Retinal pigment epithelial cell (primary cell): ENCODE measurements around the gene KRT82.

Experiments
- DNase-seq: peaks from one replicate; pipeline ENCODE4 v3.0.0-alpha.2; 2010; ENCODE audit warnings: low read depth
- H3K4me3 ChIP-seq: 2 replicates; pipeline ENCODE4 v1.5.1; 2011; ENCODE audit warnings: mild to moderate bottlenecking, low read length, control low read depth, moderate library complexity
- CTCF ChIP-seq: conservative IDR thresholded peaks from 2 replicates; pipeline ENCODE4 v1.5.1; 2011; ENCODE audit warnings: low read depth, low read length, control low read depth, inconsistent platforms

KRT82 gene

GRCh38 chr12:52354200-52354599, 51.9 kb downstream of the KRT82 start:
- no peak overlapping the region for H3K4me3 ChIP-seq
- TF ChIP-seq CTCF: no peak
- DNase-seq: no peak

- TF ChIP-seq CTCF: no peak
- no peak for DNase-seq
- H3K4me3 ChIP-seq: no peak overlapping the region
Measured at GRCh38 chr12:52353766-52354165, 52.4 kb downstream of the KRT82 start.

- no peak for DNase-seq
- H3K4me3 ChIP-seq: no peak overlapping the region
- no peak for TF ChIP-seq CTCF
Measured at GRCh38 chr12:52352951-52353350, 53.2 kb downstream of the KRT82 start.

- TF ChIP-seq CTCF: no peak
- H3K4me3 ChIP-seq: no peak overlapping the region
- DNase-seq: no peak
Measured at GRCh38 chr12:52351196-52352059, 54.7 kb downstream of the KRT82 start.

- TF ChIP-seq CTCF: no peak
- no peak overlapping the region for H3K4me3 ChIP-seq
- DNase-seq: no peak
Measured at GRCh38 chr12:52350786-52351185, 55.3 kb downstream of the KRT82 start.

- no peak for DNase-seq
- H3K4me3 ChIP-seq: no peak overlapping the region
- no peak for TF ChIP-seq CTCF
Measured at GRCh38 chr12:52350021-52350620, 56.0 kb downstream of the KRT82 start.

- TF ChIP-seq CTCF: no peak
Measured at GRCh38 chr12:52349196-52349595, 56.9 kb downstream of the KRT82 start.

More at GRCh38 chr12:52349196-52349595, 56.9 kb downstream of the KRT82 start:
- no peak for DNase-seq
- H3K4me3 ChIP-seq: no peak overlapping the region
